HG02642 (cell line): ENCODE results near the gene PHPT1.
"Not testable (repeated sequence)": the region's sequence is repeated elsewhere in the genome, so short reads cannot be mapped to it uniquely, and the experiment has no call there.

Experiments
- ATAC-seq: cut with Tn5 transposase; IDR thresholded peaks from one replicate; pipeline ENCODE4 v1.9.1; 2021; ENCODE audit warnings: mild to moderate bottlenecking; ENCODE audit not compliant: unreplicated experiment, poor library complexity

PHPT1 gene

GRCh38 chr9:136835932-136836904, 13.0 kb upstream of the PHPT1 start:
- no peak for ATAC-seq

GRCh38 chr9:136837146-136837855, 11.9 kb upstream of the PHPT1 start:
- no peak for ATAC-seq

GRCh38 chr9:136837856-136838277, 11.3 kb upstream of the PHPT1 start:
- ATAC-seq, result not testable (repeated sequence)

GRCh38 chr9:136838314-136839228, 10.6 kb upstream of the PHPT1 start:
- no peak for ATAC-seq

GRCh38 chr9:136839229-136840139, 9.7 kb upstream of the PHPT1 start:
- no peak for ATAC-seq

GRCh38 chr9:136840140-136840876, 8.9 kb upstream of the PHPT1 start:
- ATAC-seq, result no peak

- ATAC-seq, result no peak
Measured at GRCh38 chr9:136840877-136841645, 8.1 kb upstream of the PHPT1 start.

- not testable (repeated sequence) for ATAC-seq
Measured at GRCh38 chr9:136841646-136842379, 7.4 kb upstream of the PHPT1 start.

GRCh38 chr9:136842380-136842948, 6.7 kb upstream of the PHPT1 start, which contains the start of gene AJM1:
Gene AJM1, plus strand, starts transcription at chr9:136842478. Its CDS starts 1,937 bp downstream, at chr9:136844415.
- ATAC-seq, result peak; percentile 66

GRCh38 chr9:136843159-136843800, 5.9 kb upstream of the PHPT1 start:
- not testable (repeated sequence) for ATAC-seq

- ATAC-seq, result not testable (repeated sequence)
Measured at GRCh38 chr9:136843801-136844740, 5.1 kb upstream of the PHPT1 start.

- no peak for ATAC-seq
Measured at GRCh38 chr9:136844761-136845464, 4.3 kb upstream of the PHPT1 start.

GRCh38 chr9:136845465-136846260, 3.5 kb upstream of the PHPT1 start:
- no peak for ATAC-seq
